GM21423 (cell line): Measurements from ENCODE around the gene CSTF1.
"Not testable (repeated sequence)": the region's sequence is repeated elsewhere in the genome, so short reads cannot be mapped to it uniquely, and the experiment has no call there.

Experiments
- ATAC-seq: cut with Tn5 transposase; IDR thresholded peaks from one replicate; pipeline ENCODE4 v1.9.1; 2021; ENCODE audit warnings: mild to moderate bottlenecking, moderate library complexity; ENCODE audit not compliant: unreplicated experiment

Gene CSTF1

GRCh38 chr20:56403465-56403864 lies 11.0 kb downstream of the CSTF1 start:
- ATAC-seq: no peak

- not testable (repeated sequence) for ATAC-seq
Observed at GRCh38 chr20:56405356-56405755, 12.9 kb downstream of the CSTF1 start.

GRCh38 chr20:56406910-56407309 lies 14.5 kb downstream of the CSTF1 start:
- ATAC-seq: no peak

GRCh38 chr20:56409521-56409920 lies 17.1 kb downstream of the CSTF1 start:
- no peak for ATAC-seq

GRCh38 chr20:56409956-56410355 lies 17.5 kb downstream of the CSTF1 start:
- no peak for ATAC-seq

- ATAC-seq: not testable (repeated sequence)
Observed at GRCh38 chr20:56411287-56411686, 18.8 kb downstream of the CSTF1 start.

GRCh38 chr20:56411759-56412472 lies 19.5 kb downstream of the CSTF1 start, which contains the start of gene CASS4:
TSS of gene CASS4 (plus strand) at chr20:56412260. CDS start at chr20:56412459, 199 bp downstream.
- peak; percentile 84 for ATAC-seq

- ATAC-seq: no peak
Observed at GRCh38 chr20:56412473-56412790, 20.0 kb downstream of the CSTF1 start.

GRCh38 chr20:56412949-56413348 lies 20.5 kb downstream of the CSTF1 start:
- ATAC-seq: no peak

GRCh38 chr20:56414842-56415765 lies 22.7 kb downstream of the CSTF1 start:
- no peak for ATAC-seq

- ATAC-seq: no peak
Observed at GRCh38 chr20:56417402-56417801, 25.0 kb downstream of the CSTF1 start.

GRCh38 chr20:56417911-56418310 lies 25.5 kb downstream of the CSTF1 start:
- no peak for ATAC-seq

GRCh38 chr20:56418385-56418861 lies 26.0 kb downstream of the CSTF1 start:
- ATAC-seq: no peak

GRCh38 chr20:56420028-56420427 lies 27.6 kb downstream of the CSTF1 start:
- no peak for ATAC-seq

GRCh38 chr20:56420940-56421688 lies 28.7 kb downstream of the CSTF1 start:
- ATAC-seq: no peak

GRCh38 chr20:56422076-56422823 lies 29.8 kb downstream of the CSTF1 start:
- ATAC-seq: no peak

GRCh38 chr20:56422824-56423189 lies 30.4 kb downstream of the CSTF1 start:
- ATAC-seq: no peak

- no peak for ATAC-seq
Observed at GRCh38 chr20:56423211-56423610, 30.8 kb downstream of the CSTF1 start.

GRCh38 chr20:56423886-56424285 lies 31.4 kb downstream of the CSTF1 start:
- ATAC-seq: no peak

- ATAC-seq: no peak
Observed at GRCh38 chr20:56424931-56425330, 32.5 kb downstream of the CSTF1 start.

GRCh38 chr20:56426026-56426425 lies 33.6 kb downstream of the CSTF1 start:
- no peak for ATAC-seq
